Ishikawa (cell line): Measurements from ENCODE around the gene UBE2QL1.

Experiments
- EGR1 ChIP-seq: IDR thresholded peaks from 2 replicates; pipeline ENCODE4 v1.6.1; 2012
- EP300 ChIP-seq: IDR thresholded peaks from 2 replicates; pipeline ENCODE4 v1.6.1; 2012; ENCODE audit warnings: borderline replicate concordance
- RAD21 ChIP-seq: IDR thresholded peaks from 2 replicates; pipeline ENCODE4 v1.6.1; 2012; ENCODE audit warnings: low read depth
- TAF1 ChIP-seq: IDR thresholded peaks from 2 replicates; pipeline ENCODE4 v1.6.1; 2012; ENCODE audit warnings: low read depth, mild to moderate bottlenecking
- TCF12 ChIP-seq: IDR thresholded peaks from 2 replicates; pipeline ENCODE4 v1.6.1; 2012; ENCODE audit warnings: low read depth
- TEAD4 ChIP-seq: IDR thresholded peaks from 2 replicates; pipeline ENCODE4 v1.6.1; 2012
- ZBTB7A ChIP-seq: IDR thresholded peaks from 2 replicates; pipeline ENCODE4 v1.6.1; 2012; ENCODE audit warnings: low read depth
- TF ChIP-seq, protein P1 (sequence below): IDR thresholded peaks from 2 replicates; pipeline ENCODE4 v1.6.1; 2012; ENCODE audit warnings: low read depth, mild to moderate bottlenecking

DNA sequence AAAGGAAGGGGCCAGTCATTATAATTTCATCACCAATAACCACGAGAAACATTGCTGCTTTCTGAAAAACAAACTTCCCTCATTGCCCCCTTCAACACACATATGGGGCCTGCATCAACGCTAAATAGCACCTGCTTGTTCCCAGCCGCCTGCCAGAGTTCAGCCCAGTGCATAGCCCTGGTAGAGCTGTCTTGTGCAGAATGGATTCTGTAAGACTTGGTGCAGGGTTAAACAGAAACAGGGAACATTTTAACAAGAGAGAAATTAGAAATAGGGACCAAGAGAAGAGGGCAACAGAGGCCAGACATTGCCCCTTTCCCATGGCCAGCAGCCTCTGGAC lies 56.7 kb downstream of the UBE2QL1 start:
- TF ChIP-seq EP300 (no peak), EGR1 (no peak), TCF12 (no peak), ZBTB7A (no peak), RAD21 (no peak), TAF1 (no peak), TEAD4 (no peak)
- TF ChIP-seq, protein P1, sequence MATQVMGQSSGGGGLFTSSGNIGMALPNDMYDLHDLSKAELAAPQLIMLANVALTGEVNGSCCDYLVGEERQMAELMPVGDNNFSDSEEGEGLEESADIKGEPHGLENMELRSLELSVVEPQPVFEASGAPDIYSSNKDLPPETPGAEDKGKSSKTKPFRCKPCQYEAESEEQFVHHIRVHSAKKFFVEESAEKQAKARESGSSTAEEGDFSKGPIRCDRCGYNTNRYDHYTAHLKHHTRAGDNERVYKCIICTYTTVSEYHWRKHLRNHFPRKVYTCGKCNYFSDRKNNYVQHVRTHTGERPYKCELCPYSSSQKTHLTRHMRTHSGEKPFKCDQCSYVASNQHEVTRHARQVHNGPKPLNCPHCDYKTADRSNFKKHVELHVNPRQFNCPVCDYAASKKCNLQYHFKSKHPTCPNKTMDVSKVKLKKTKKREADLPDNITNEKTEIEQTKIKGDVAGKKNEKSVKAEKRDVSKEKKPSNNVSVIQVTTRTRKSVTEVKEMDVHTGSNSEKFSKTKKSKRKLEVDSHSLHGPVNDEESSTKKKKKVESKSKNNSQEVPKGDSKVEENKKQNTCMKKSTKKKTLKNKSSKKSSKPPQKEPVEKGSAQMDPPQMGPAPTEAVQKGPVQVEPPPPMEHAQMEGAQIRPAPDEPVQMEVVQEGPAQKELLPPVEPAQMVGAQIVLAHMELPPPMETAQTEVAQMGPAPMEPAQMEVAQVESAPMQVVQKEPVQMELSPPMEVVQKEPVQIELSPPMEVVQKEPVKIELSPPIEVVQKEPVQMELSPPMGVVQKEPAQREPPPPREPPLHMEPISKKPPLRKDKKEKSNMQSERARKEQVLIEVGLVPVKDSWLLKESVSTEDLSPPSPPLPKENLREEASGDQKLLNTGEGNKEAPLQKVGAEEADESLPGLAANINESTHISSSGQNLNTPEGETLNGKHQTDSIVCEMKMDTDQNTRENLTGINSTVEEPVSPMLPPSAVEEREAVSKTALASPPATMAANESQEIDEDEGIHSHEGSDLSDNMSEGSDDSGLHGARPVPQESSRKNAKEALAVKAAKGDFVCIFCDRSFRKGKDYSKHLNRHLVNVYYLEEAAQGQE: no peak
